ENCODE results near the gene CHN2.
"Not testable (repeated sequence)": the region's sequence is repeated elsewhere in the genome, so short reads cannot be mapped to it uniquely, and the experiment has no call there.

CHN2 gene

GRCh38 chr7:29262191-29262917 lies 67.8 kb downstream of the CHN2 start:
- no peak for DNase-seq

- not testable (repeated sequence) for DNase-seq
Measured at GRCh38 chr7:29263601-29264207, 69.1 kb downstream of the CHN2 start.

GRCh38 chr7:29265208-29265923 lies 70.8 kb downstream of the CHN2 start:
- no peak for DNase-seq

GRCh38 chr7:29269935-29270334 lies 75.4 kb downstream of the CHN2 start:
- no peak for DNase-seq

- DNase-seq: no peak
Measured at GRCh38 chr7:29270594-29271318, 76.2 kb downstream of the CHN2 start.

- peak in 1 of 2 experiments; percentile 28 for DNase-seq
Measured at GRCh38 chr7:29271319-29271658, 76.7 kb downstream of the CHN2 start.

GRCh38 chr7:29272057-29272456 lies 77.5 kb downstream of the CHN2 start:
- no peak for DNase-seq

GRCh38 chr7:29274146-29275017 lies 79.8 kb downstream of the CHN2 start:
- DNase-seq: peak in 1 of 2 experiments; percentile 28

- DNase-seq: no peak
Measured at GRCh38 chr7:29275018-29275318, 80.4 kb downstream of the CHN2 start.

GRCh38 chr7:29275493-29275892 lies 80.9 kb downstream of the CHN2 start:
- no peak for DNase-seq

GRCh38 chr7:29276199-29276598 lies 81.6 kb downstream of the CHN2 start:
- peak in 1 of 2 experiments; percentile 57 for DNase-seq

- DNase-seq: no peak
Measured at GRCh38 chr7:29276806-29277205, 82.2 kb downstream of the CHN2 start.

- DNase-seq: no peak
Measured at GRCh38 chr7:29277436-29278215, 83.1 kb downstream of the CHN2 start.

- no peak for DNase-seq
Measured at GRCh38 chr7:29278337-29279069, 83.9 kb downstream of the CHN2 start.

- DNase-seq: peak; percentile 90 to 93
Measured at GRCh38 chr7:29281782-29282541, 87.4 kb downstream of the CHN2 start.

GRCh38 chr7:29282819-29283414 lies 88.3 kb downstream of the CHN2 start:
- DNase-seq: peak in 1 of 2 experiments; percentile 44

- DNase-seq: no peak
Measured at GRCh38 chr7:29284696-29285443, 90.3 kb downstream of the CHN2 start.

GRCh38 chr7:29285444-29285793 lies 90.8 kb downstream of the CHN2 start:
- DNase-seq: no peak

GRCh38 chr7:29285861-29286260 lies 91.3 kb downstream of the CHN2 start:
- no peak for DNase-seq
